Astrocyte (in vitro differentiated cells and primary cell): ENCODE measurements around the gene KIAA0319L. TPM values are rescaled to one million over a fixed set of nuclear protein-coding genes. Genes with fewer than 3 reads are reported as not detected.

Experiments used
- total RNA-seq: library from RNA; stranded (reverse); gene quantifications from 2 replicates; pipeline ENCODE4 v1.2.1, GENCODE V29; 2021

KIAA0319L gene
- total RNA-seq, 1 donor from 2014 or later, result 42.5 TPM

Other genes with a start within 250 kb of the KIAA0319L start
- 40.3 and 42.1 TPM in 2 replicates for gene NCDN, start 396 bp upstream of the KIAA0319L start, total RNA-seq
- 0.41 and 0.48 TPM in 2 replicates for gene TFAP2E, start 15.9 kb upstream of the KIAA0319L start, total RNA-seq
- 89.8 and 98.6 TPM in 2 replicates for gene PSMB2, start 84.1 kb upstream of the KIAA0319L start, total RNA-seq
- 12.2 and 12.5 TPM in 2 replicates for gene C1orf216, start 161.5 kb upstream of the KIAA0319L start, total RNA-seq
- 4.3 and 5.3 TPM in 2 replicates for gene CLSPN, start 212.6 kb upstream of the KIAA0319L start, total RNA-seq